Kasumi-1 (cell line): ENCODE measurements around the gene NRF1.

Source experiments
- DNase-seq, 2 experiments: peaks; one replicate each; lab custom pipeline; 2025; lab: John Stamatoyannopoulos, UW

Gene NRF1

GRCh38 chr7:129740574-129741410 lies 129.3 kb downstream of the NRF1 start:
- no peak for DNase-seq

GRCh38 chr7:129741743-129742213 lies 130.3 kb downstream of the NRF1 start:
- DNase-seq, result peak; percentile 85 to 87

GRCh38 chr7:129742256-129742655 lies 130.7 kb downstream of the NRF1 start:
- DNase-seq, result no peak

GRCh38 chr7:129746857-129747529 lies 135.5 kb downstream of the NRF1 start:
- DNase-seq, result no peak

GRCh38 chr7:129748356-129749109 lies 137.0 kb downstream of the NRF1 start:
- DNase-seq, result no peak

GRCh38 chr7:129750091-129750490 lies 138.6 kb downstream of the NRF1 start:
- DNase-seq, result no peak

- no peak for DNase-seq
These were observed 139.0 kb downstream of the NRF1 start for GRCh38 chr7:129750501-129750900.

- DNase-seq, result no peak
These were observed 140.4 kb downstream of the NRF1 start for GRCh38 chr7:129751916-129752315.

- no peak for DNase-seq
These were observed 141.2 kb downstream of the NRF1 start for GRCh38 chr7:129752760-129753159.

- DNase-seq, result no peak
These were observed 142.9 kb downstream of the NRF1 start for GRCh38 chr7:129754406-129754805.

GRCh38 chr7:129757991-129758390 lies 146.5 kb downstream of the NRF1 start:
- DNase-seq, result no peak

GRCh38 chr7:129762387-129762969 lies 151.0 kb downstream of the NRF1 start:
- DNase-seq, result no peak

GRCh38 chr7:129764247-129765084 lies 152.9 kb downstream of the NRF1 start:
- DNase-seq, result no peak

GRCh38 chr7:129765352-129765751 lies 153.8 kb downstream of the NRF1 start:
- DNase-seq, result no peak

- no peak for DNase-seq
These were observed 155.8 kb downstream of the NRF1 start for GRCh38 chr7:129767120-129768015.

- no peak for DNase-seq
These were observed 157.3 kb downstream of the NRF1 start for GRCh38 chr7:129768614-129769399.

- no peak for DNase-seq
These were observed 157.9 kb downstream of the NRF1 start for GRCh38 chr7:129769400-129769774.

GRCh38 chr7:129769866-129770808 lies 158.6 kb downstream of the NRF1 start:
- DNase-seq, result no peak
